Left ventricle myocardium inferior (tissue), 1 donor: ENCODE measurements around the gene PJA2. TPM values are rescaled to one million over a fixed set of nuclear protein-coding genes. Genes with fewer than 3 reads are reported as not detected.

Experiments
- DNase-seq: peaks from one replicate; pipeline ENCODE4 v3.0.0-alpha.2; 2020
- H3K27ac ChIP-seq: fragments of 200-600 bp; replicated peaks from 2 replicates; pipeline ENCODE4 v1.8.0; 2021
- H3K27me3 ChIP-seq: fragments of 200-600 bp; 2 replicates; pipeline ENCODE4 v1.8.0; 2021; ENCODE audit warnings: low read depth
- H3K36me3 ChIP-seq: fragments of 200-600 bp; 2 replicates; pipeline ENCODE4 v1.8.0; 2021
- H3K4me1 ChIP-seq: fragments of 200-600 bp; 2 replicates; pipeline ENCODE4 v1.8.0; 2021
- H3K4me3 ChIP-seq: fragments of 200-600 bp; 2 replicates; pipeline ENCODE4 v1.8.0; 2021; ENCODE audit warnings: mild to moderate bottlenecking, moderate library complexity
- H3K9me3 ChIP-seq: fragments of 200-600 bp; replicated peaks from 2 replicates; pipeline ENCODE4 v1.8.0; 2021
- CTCF ChIP-seq: fragments of 200-600 bp; IDR thresholded peaks from 2 replicates; pipeline ENCODE4 v1.8.0; 2021; ENCODE audit warnings: antibody characterized with exemption, mild to moderate bottlenecking, borderline replicate concordance
- intact Hi-C: fragments of 100-400 bp; cut with micrococcal nuclease; formaldehyde crosslinking; loops from one replicate; pipeline ENCODE4 v1.11.0; 2022
- total RNA-seq: library from RNA; stranded (reverse); fragmentation: NEBNext Ultra II Directional; extraction: Animal tissue kit (Norgen Biotek cat#: 25700); gene quantifications from one replicate; pipeline ENCODE4 v1.2.1, GENCODE V29; 2021
- donor health status: DM: no; HTN: yes; CAD: no; lungs with severe emphysema.

Gene PJA2
- total RNA-seq, 1 donor from 2014 or later, result 77.5 TPM

- peak overlapping the region; percentile 82 for H3K4me3 ChIP-seq
- intact Hi-C loops, result no loop called here
- H3K4me1 ChIP-seq, result peaks cover 75% of the 10 kb centered on the region
Measured at GRCh38 chr5:109406719-109407118, 3.1 kb downstream of the PJA2 start.

GRCh38 chr5:109404428-109404960 is 5.3 kb downstream of the PJA2 start:
- Histone ChIP-seq H3K27ac (no peak overlapping the region), H3K9me3 (peaks cover 8% of the 10 kb centered on the region), H3K4me3 (no peak overlapping the region), H3K4me1 (peaks cover 80% of the 10 kb centered on the region), H3K36me3 (peaks cover 10% of the 10 kb centered on the region), H3K27me3 (no peaks in the 10 kb centered on the region)
- intact Hi-C loops, result no loop called here
- no peak for DNase-seq
- no peak for TF ChIP-seq CTCF

More at GRCh38 chr5:109406719-109407118, 3.1 kb downstream of the PJA2 start:
- H3K9me3 ChIP-seq, result peaks cover 8% of the 10 kb centered on the region
- no peak for DNase-seq
- TF ChIP-seq CTCF, result no peak
- H3K27me3 ChIP-seq, result no peaks in the 10 kb centered on the region
- peaks cover 10% of the 10 kb centered on the region for H3K36me3 ChIP-seq
- H3K27ac ChIP-seq, result peak overlapping the region; percentile 98

- H3K27ac ChIP-seq, result no peak overlapping the region
- H3K9me3 ChIP-seq, result peaks cover 8% of the 10 kb centered on the region
- DNase-seq, result no peak
- intact Hi-C loops, result no loop called here
- H3K36me3 ChIP-seq, result peaks cover 10% of the 10 kb centered on the region
- no peak overlapping the region for H3K4me3 ChIP-seq
- TF ChIP-seq CTCF, result no peak
- peaks cover 80% of the 10 kb centered on the region for H3K4me1 ChIP-seq
- no peaks in the 10 kb centered on the region for H3K27me3 ChIP-seq
Measured at GRCh38 chr5:109403469-109403868, 6.3 kb downstream of the PJA2 start.

- no peak for TF ChIP-seq CTCF
- H3K36me3 ChIP-seq, result peaks cover 4% of the 10 kb centered on the region
- intact Hi-C loops, result no loop called here
- no peaks in the 10 kb centered on the region for H3K27me3 ChIP-seq
- no peak for DNase-seq
- peaks cover 3% of the 10 kb centered on the region for H3K9me3 ChIP-seq
- H3K27ac ChIP-seq, result peak overlapping the region; percentile 64
- H3K4me3 ChIP-seq, result no peak overlapping the region
- H3K4me1 ChIP-seq, result peaks cover 77% of the 10 kb centered on the region
Measured at GRCh38 chr5:109399092-109399759, 10.5 kb downstream of the PJA2 start.

GRCh38 chr5:109396965-109397364 is 12.8 kb downstream of the PJA2 start:
- Histone ChIP-seq H3K27me3 (no peaks in the 10 kb centered on the region), H3K27ac (no peak overlapping the region), H3K36me3 (no peaks in the 10 kb centered on the region), H3K9me3 (no peaks in the 10 kb centered on the region), H3K4me1 (peaks cover 83% of the 10 kb centered on the region), H3K4me3 (no peak overlapping the region)
- intact Hi-C loops, result no loop called here
- no peak for DNase-seq
- TF ChIP-seq CTCF, result no peak
